ENCODE data around the gene MYCN. TPM values are rescaled to one million over a fixed set of nuclear protein-coding genes. Genes with fewer than 3 reads are reported as not detected.

Gene MYCN
- total and polyA plus RNA-seq, 2 of the 13 experiments (the other 11 are each of a cell fraction or from before 2014, with no cell fraction given) = not detected

DNA sequence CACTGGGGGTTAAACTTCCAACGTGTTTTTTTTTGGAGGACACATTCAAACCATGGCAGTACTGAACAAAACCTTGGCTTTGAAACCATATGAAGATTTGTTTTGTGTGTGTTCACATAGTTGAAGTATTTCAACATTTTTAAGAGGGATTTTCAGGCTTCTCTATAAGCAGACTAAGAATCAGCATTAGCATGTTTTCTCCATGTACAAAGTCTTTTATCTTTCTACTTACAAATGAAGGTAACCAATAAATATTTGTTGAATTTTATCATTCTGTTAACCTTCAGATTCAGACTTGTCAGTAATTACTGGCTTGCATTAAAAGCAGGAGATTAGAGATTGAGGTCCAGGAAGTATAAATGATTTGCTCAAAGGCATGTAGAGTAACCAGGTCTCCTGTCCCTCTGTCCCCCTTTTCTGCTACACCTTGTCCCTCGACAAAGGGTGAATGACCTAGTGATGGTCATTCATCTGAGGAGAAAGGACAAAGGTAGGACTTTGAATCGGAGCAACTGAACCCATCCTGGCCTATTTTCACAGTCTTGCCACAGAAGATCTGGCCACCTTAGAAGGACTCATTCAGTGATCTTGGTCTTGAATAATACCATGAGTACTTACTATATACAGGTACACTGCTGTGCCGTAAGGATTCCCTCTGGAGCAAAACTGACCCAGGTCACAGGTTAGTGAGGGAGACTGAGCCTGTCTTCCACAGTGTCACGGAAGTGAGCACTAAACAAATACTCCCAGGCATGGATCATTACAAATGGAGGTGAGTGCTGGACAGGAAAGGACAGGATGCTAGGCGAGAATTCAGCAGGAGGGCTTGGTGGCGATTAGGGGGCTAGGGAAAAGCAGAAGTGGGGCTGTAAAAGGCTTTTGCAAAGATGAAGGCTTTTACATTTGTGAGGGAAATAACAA, 2.2 kb upstream of the MYCN start (continued):
- TF ChIP-seq CENPT (CRISPR knock-in tag; IDR thresholded peaks at IDR 0.05; ENCODE audit: low read depth) = no peak
- no peak for TF ChIP-seq DNMT3B (CRISPR knock-in tag; conservative IDR thresholded peaks at IDR 0.05)
- TF ChIP-seq GTF2F1 (IDR thresholded peaks at IDR 0.05; ENCODE audit: low read length) = no peak
- no peak for TF ChIP-seq MYNN (CRISPR knock-in tag; IDR thresholded peaks at IDR 0.05; ENCODE audit: low read depth)

DNA sequence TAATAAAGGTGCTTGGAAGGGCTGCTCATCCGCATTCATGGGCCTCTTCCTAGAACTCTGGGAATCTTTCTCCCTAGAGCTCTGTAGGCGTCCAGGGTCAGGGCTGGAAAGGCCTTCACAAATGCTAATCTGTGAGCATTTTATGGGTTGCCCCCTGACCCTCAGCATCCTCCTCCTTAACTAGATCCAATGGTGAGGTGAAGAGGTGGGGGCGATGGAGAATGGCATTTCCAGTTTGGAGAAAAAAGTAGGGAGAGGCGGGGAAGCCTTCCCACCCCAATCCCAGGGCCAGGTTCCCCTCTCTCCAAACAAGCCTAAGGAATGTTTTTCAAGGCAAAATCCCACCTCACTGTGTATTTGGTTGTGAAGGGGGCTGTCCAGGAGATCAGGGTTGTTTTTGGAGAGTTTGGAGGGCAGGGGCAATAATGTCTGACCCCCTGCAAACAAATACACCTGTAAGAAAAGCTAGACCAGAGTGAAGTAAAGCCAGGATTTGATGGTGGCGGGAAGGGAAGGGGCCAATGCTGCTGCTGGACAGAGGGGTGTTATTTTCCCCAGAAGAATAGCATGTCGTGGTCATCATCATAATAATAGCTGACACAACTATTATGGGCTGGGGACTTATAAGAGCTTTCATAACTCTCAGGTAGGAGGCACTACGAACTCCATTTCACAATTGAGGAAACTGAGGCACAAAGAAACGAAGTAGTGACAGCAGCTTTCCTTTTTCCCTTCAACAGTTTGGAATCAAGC, 1.4 kb upstream of the MYCN start:
- H3K4me3 ChIP-seq (replicated peaks in 1 of 3; ENCODE audit: insufficient read depth in 1 of 3, low read depth in 2 of 3, low read length in 3 of 3) = no peak overlapping the region
- no peaks in the 10 kb centered on the region for H3K79me2 ChIP-seq (ENCODE audit: insufficient read depth, low read length)
- no TSS peak for BruUV-seq (replicated peaks)
- H4K20me1 ChIP-seq (ENCODE audit: insufficient read depth, low read length) = no peaks in the 10 kb centered on the region; the same call in 1 of the 2 replicates
- no peak overlapping the region for H3K27ac ChIP-seq (ENCODE audit: extremely low read length, insufficient read depth, low read length)
- FAIRE-seq = no peak
- H3K9ac ChIP-seq (ENCODE audit: insufficient read depth, low read depth, low read length) = no peak overlapping the region
- CTCF ChIA-PET (ENCODE audit: low intra/inter-chr PET ratio, low total read pairs) = interaction anchor here (1.1 to 2.6 kb wide), 7 partner anchors 279 to 670 kb away, joined by 4 to 19 read pairs (median 10); no protein-coding TSS in a partner anchor
- no peak for ATAC-seq
- H3K36me3 ChIP-seq (replicated peaks in 1 of 2; ENCODE audit: control insufficient read depth in 1 of 2, insufficient read depth in 2 of 2, low read length in 2 of 2) = no peaks in the 10 kb centered on the region
- intact Hi-C loops (cut with micrococcal nuclease; ENCODE audit: unreplicated experiment) (loop anchor here (1.0 to 2.0 kb wide), 4 partner anchors 279 to 570 kb away; no protein-coding TSS in a partner anchor), in situ Hi-C loops (cut with HindIII; ENCODE audit: extremely low pct_ligation_motif_present, low pct_unique_long_range_greater_than_20kb) (no loop called here)
- POLR2A ChIA-PET = interaction anchor here (0.7 to 1.3 kb wide), 3 partner anchors 129 to 267 kb away, joined by 3 to 6 read pairs (median 3); no protein-coding TSS in a partner anchor
- peak; percentile 23 to 62; a peak in 2 of 4 replicates for TF ChIP-seq MAFK (conservative IDR thresholded peaks at IDR 0.05 in 1 of 2, IDR thresholded peaks at IDR 0.05 in 1 of 2; ENCODE audit: low read length in 2 of 2)
- TF ChIP-seq ZFP82 (CRISPR knock-in tag; IDR thresholded peaks at IDR 0.05; ENCODE audit: borderline replicate concordance) = no peak
- 0 out of 2 replicates have a peak, but pooled peaks have one; percentile 41 for TF ChIP-seq ZNF878 (CRISPR knock-in tag; IDR thresholded peaks at IDR 0.05)
- no peak for DNase-seq (ENCODE audit: low spot score)
- peaks cover 23 to 48% of the 10 kb centered on the region in 2 experiments for H3K27me3 ChIP-seq (ENCODE audit: control insufficient read depth in 1 of 2, insufficient read depth in 2 of 2, low read length in 2 of 2)
- peaks cover 11% of the 10 kb centered on the region; the same call in 1 of the 2 replicates for H3K4me1 ChIP-seq (ENCODE audit: insufficient read depth, low read length)
- H3K9me3 ChIP-seq (ENCODE audit: low read length) = no peaks in the 10 kb centered on the region
- no peak overlapping the region for H2AFZ ChIP-seq (ENCODE audit: low read length)
- H3K4me2 ChIP-seq (ENCODE audit: low read depth, low read length) = peak overlapping the region; percentile 70; the same call in 1 of the 2 replicates
- 58% methylated on average over 8 of the region's 8 CpGs for WGBS (ENCODE audit: low lambda C conversion rate)

All from HepG2 (cell line).